DMS79 treated with DMSO at 0.1 percent for 48 hours (cell line): ENCODE measurements around the gene CCDC188.

Experiments
- DNase-seq: peaks from one replicate; lab custom pipeline; 2025; lab: John Stamatoyannopoulos, UW

Gene CCDC188

GRCh38 chr22:20147237-20147988 lies 3.4 kb downstream of the CCDC188 start:
- DNase-seq = no peak

- DNase-seq = no peak
Measured at GRCh38 chr22:20146777-20147176, 4.1 kb downstream of the CCDC188 start.

- no peak for DNase-seq
Measured at GRCh38 chr22:20145832-20146223, 5.0 kb downstream of the CCDC188 start.

- DNase-seq = no peak
Measured at GRCh38 chr22:20145206-20145831, 5.5 kb downstream of the CCDC188 start.

- no peak for DNase-seq
Measured at GRCh38 chr22:20143883-20144665, 6.8 kb downstream of the CCDC188 start.

GRCh38 chr22:20142711-20143621 lies 7.9 kb downstream of the CCDC188 start:
- no peak for DNase-seq

- no peak for DNase-seq
Measured at GRCh38 chr22:20141186-20142077, 9.4 kb downstream of the CCDC188 start.

GRCh38 chr22:20140521-20140964 lies 10.3 kb downstream of the CCDC188 start:
- DNase-seq = no peak

GRCh38 chr22:20140107-20140445 lies 10.8 kb downstream of the CCDC188 start:
- DNase-seq = no peak

GRCh38 chr22:20139391-20140106 lies 11.3 kb downstream of the CCDC188 start:
- DNase-seq = no peak

GRCh38 chr22:20138868-20139267 lies 12.0 kb downstream of the CCDC188 start:
- no peak for DNase-seq

GRCh38 chr22:20138417-20138738 lies 12.5 kb downstream of the CCDC188 start:
- DNase-seq = no peak

GRCh38 chr22:20137671-20138416 lies 13.0 kb downstream of the CCDC188 start:
- no peak for DNase-seq

GRCh38 chr22:20137113-20137512 lies 13.7 kb downstream of the CCDC188 start:
- no peak for DNase-seq

GRCh38 chr22:20136603-20136873 lies 14.3 kb downstream of the CCDC188 start:
- DNase-seq = no peak

- no peak for DNase-seq
Measured at GRCh38 chr22:20135806-20136602, 14.9 kb downstream of the CCDC188 start.

GRCh38 chr22:20135265-20135664 lies 15.6 kb downstream of the CCDC188 start:
- no peak for DNase-seq

GRCh38 chr22:20133930-20134549 lies 16.8 kb downstream of the CCDC188 start:
- DNase-seq = no peak
